Ishikawa (cell line): ENCODE data around the gene CCK.

Experiments
- CEBPB ChIP-seq: IDR thresholded peaks from 2 replicates; pipeline ENCODE4 v1.6.1; 2012
- CREB1 ChIP-seq: IDR thresholded peaks from 2 replicates; pipeline ENCODE4 v1.6.1; 2012; ENCODE audit warnings: low read depth
- EGR1 ChIP-seq: IDR thresholded peaks from 2 replicates; pipeline ENCODE4 v1.6.1; 2012
- EP300 ChIP-seq: IDR thresholded peaks from 2 replicates; pipeline ENCODE4 v1.6.1; 2012; ENCODE audit warnings: borderline replicate concordance
- FOXM1 ChIP-seq: IDR thresholded peaks from 2 replicates; pipeline ENCODE4 v1.6.1; 2012; ENCODE audit warnings: low read depth, borderline replicate concordance
- MAX ChIP-seq: IDR thresholded peaks from 2 replicates; pipeline ENCODE4 v1.6.1; 2012
- NFIC ChIP-seq: IDR thresholded peaks from 2 replicates; pipeline ENCODE4 v1.6.1; 2012
- RAD21 ChIP-seq: IDR thresholded peaks from 2 replicates; pipeline ENCODE4 v1.6.1; 2012; ENCODE audit warnings: low read depth
- TAF1 ChIP-seq: IDR thresholded peaks from 2 replicates; pipeline ENCODE4 v1.6.1; 2012; ENCODE audit warnings: low read depth, mild to moderate bottlenecking
- TCF12 ChIP-seq: IDR thresholded peaks from 2 replicates; pipeline ENCODE4 v1.6.1; 2012; ENCODE audit warnings: low read depth
- TEAD4 ChIP-seq: IDR thresholded peaks from 2 replicates; pipeline ENCODE4 v1.6.1; 2012
- USF1 ChIP-seq: IDR thresholded peaks from 2 replicates; pipeline ENCODE4 v1.6.1; 2012
- YY1 ChIP-seq: IDR thresholded peaks from 2 replicates; pipeline ENCODE4 v1.6.1; 2012; ENCODE audit warnings: low read depth
- ZBTB7A ChIP-seq: IDR thresholded peaks from 2 replicates; pipeline ENCODE4 v1.6.1; 2012; ENCODE audit warnings: low read depth
- TF ChIP-seq, protein P1 (sequence below): IDR thresholded peaks from 2 replicates; pipeline ENCODE4 v1.6.1; 2012; ENCODE audit warnings: low read depth, mild to moderate bottlenecking

The CCK gene

GRCh38 chr3:42250761-42251160 is 15.2 kb downstream of the CCK start:
- TF ChIP-seq MAX = no peak

DNA sequence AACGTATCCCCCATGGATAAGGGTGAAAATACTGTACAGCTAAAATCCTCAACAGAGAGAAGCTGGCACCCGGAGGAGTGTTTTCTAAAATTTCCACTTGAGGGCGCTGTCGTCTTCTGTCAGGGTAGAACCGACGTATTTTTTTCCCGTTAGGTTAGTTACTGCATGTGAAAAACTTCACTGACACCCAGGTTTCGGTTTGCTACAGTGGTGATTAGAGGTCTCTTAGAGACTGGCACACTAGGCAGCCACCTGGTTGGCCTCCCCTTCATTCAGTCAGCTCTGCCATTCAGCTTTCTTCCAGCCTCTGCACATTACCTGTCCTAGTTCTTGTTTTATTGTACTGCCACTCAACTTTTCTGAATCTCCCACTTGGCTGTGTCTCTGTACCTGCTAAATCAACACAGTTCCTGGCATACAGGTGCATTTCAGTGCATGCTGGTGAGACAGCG is 18.4 kb downstream of the CCK start:
- peak; percentile 89 for TF ChIP-seq RAD21
- TF ChIP-seq USF1 = no peak

GRCh38 chr3:42246091-42246490 is 19.9 kb downstream of the CCK start:
- no peak for TF ChIP-seq EP300
- no peak for TF ChIP-seq NFIC
- TF ChIP-seq ZBTB7A = no peak
- TF ChIP-seq CEBPB = no peak
- TF ChIP-seq USF1 = no peak
- no peak for TF ChIP-seq TAF1
- no peak for TF ChIP-seq YY1
- TF ChIP-seq EGR1 = no peak
- no peak for TF ChIP-seq TEAD4
- no peak for TF ChIP-seq CREB1
- TF ChIP-seq, protein P1, sequence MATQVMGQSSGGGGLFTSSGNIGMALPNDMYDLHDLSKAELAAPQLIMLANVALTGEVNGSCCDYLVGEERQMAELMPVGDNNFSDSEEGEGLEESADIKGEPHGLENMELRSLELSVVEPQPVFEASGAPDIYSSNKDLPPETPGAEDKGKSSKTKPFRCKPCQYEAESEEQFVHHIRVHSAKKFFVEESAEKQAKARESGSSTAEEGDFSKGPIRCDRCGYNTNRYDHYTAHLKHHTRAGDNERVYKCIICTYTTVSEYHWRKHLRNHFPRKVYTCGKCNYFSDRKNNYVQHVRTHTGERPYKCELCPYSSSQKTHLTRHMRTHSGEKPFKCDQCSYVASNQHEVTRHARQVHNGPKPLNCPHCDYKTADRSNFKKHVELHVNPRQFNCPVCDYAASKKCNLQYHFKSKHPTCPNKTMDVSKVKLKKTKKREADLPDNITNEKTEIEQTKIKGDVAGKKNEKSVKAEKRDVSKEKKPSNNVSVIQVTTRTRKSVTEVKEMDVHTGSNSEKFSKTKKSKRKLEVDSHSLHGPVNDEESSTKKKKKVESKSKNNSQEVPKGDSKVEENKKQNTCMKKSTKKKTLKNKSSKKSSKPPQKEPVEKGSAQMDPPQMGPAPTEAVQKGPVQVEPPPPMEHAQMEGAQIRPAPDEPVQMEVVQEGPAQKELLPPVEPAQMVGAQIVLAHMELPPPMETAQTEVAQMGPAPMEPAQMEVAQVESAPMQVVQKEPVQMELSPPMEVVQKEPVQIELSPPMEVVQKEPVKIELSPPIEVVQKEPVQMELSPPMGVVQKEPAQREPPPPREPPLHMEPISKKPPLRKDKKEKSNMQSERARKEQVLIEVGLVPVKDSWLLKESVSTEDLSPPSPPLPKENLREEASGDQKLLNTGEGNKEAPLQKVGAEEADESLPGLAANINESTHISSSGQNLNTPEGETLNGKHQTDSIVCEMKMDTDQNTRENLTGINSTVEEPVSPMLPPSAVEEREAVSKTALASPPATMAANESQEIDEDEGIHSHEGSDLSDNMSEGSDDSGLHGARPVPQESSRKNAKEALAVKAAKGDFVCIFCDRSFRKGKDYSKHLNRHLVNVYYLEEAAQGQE = no peak
- no peak for TF ChIP-seq TCF12

DNA sequence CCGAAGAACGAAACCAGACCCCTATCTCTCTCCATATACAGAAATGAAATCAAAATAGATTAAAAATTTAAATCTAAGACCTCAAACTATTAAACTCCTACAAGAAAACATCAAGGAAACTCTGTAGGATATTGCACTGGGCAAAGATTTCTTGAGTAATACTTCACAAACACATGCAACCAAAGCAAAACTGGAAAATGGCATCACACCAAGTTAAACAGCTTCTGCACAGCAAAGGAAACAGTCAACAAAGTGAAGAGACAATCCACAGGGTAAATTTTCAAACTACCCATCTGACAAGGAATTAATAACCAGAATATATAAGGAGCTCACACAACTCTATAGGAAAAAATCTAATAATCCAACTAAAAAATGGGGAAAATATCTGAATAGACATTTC is 29.4 kb downstream of the CCK start:
- no peak for TF ChIP-seq MAX
- TF ChIP-seq NFIC = no peak
- TF ChIP-seq ZBTB7A = no peak
- TF ChIP-seq USF1 = no peak
- TF ChIP-seq YY1 = no peak
- no peak for TF ChIP-seq CEBPB
- no peak for TF ChIP-seq TEAD4
- no peak for TF ChIP-seq RAD21
- no peak for TF ChIP-seq EP300
- no peak for TF ChIP-seq CREB1
- no peak for TF ChIP-seq EGR1
- no peak for TF ChIP-seq TAF1
- TF ChIP-seq FOXM1 = no peak
- TF ChIP-seq, protein P1 = no peak
- no peak for TF ChIP-seq TCF12

GRCh38 chr3:42235532-42235931 is 30.5 kb downstream of the CCK start:
- no peak for TF ChIP-seq EP300
- TF ChIP-seq NFIC = no peak

GRCh38 chr3:42230860-42231259 is 35.1 kb downstream of the CCK start:
- TF ChIP-seq FOXM1 (no peak), TCF12 (no peak), CEBPB (no peak), ZBTB7A (no peak), RAD21 (no peak), TAF1 (no peak)
- TF ChIP-seq, protein P1 = no peak
